Upper lobe of left lung (tissue), 4 donors: ENCODE measurements around the gene DMD.

Experiments used
- POLR2A ChIP-seq, 4 donors: fragments of 450-650 bp; IDR thresholded peaks; one replicate each; pipeline ENCODE4 v1.5.1; 2016 to 2017; ENCODE audit warnings: antibody characterized with exemption in 4 of 4, mild to moderate bottlenecking in 2 of 4
- POLR2AphosphoS5 ChIP-seq, 2 donors: sonication (generic); formaldehyde crosslinking; IDR thresholded peaks; one replicate each; pipeline ENCODE4 v1.5.1; 2017; ENCODE audit warnings: antibody characterized with exemption in 2 of 2
- TF ChIP-seq, protein P1 (sequence below), 6 experiments: fragments of 450-650 bp in 4 of 6; fragments of 200-600 bp in 2 of 6; sonication (generic) in 2 of 6; IDR thresholded peaks; one replicate each; pipeline ENCODE4 v1.5.1; 2016 to 2019; ENCODE audit warnings: antibody characterized with exemption in 6 of 6

DNA sequence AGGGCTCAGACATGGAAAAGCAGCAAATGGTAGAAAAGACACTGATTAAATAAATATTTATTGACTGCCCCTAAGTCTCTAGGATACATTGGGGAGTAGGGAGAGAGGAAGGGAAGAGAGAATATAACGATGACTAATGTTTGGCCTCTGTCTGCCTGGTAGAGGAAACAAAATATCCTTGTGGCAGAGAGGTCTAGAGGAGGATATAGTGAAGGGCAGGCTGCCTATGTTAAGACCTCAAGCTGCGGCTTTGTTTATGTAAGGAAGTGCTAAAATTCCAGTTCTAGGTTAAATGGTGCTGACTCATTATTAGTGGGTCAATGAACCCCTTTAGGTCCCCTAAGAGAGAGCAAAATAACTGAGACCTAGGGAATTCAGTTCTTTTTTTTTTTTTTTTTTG is 1712.2 kb downstream of the DMD start:
- TF ChIP-seq, protein P1, sequence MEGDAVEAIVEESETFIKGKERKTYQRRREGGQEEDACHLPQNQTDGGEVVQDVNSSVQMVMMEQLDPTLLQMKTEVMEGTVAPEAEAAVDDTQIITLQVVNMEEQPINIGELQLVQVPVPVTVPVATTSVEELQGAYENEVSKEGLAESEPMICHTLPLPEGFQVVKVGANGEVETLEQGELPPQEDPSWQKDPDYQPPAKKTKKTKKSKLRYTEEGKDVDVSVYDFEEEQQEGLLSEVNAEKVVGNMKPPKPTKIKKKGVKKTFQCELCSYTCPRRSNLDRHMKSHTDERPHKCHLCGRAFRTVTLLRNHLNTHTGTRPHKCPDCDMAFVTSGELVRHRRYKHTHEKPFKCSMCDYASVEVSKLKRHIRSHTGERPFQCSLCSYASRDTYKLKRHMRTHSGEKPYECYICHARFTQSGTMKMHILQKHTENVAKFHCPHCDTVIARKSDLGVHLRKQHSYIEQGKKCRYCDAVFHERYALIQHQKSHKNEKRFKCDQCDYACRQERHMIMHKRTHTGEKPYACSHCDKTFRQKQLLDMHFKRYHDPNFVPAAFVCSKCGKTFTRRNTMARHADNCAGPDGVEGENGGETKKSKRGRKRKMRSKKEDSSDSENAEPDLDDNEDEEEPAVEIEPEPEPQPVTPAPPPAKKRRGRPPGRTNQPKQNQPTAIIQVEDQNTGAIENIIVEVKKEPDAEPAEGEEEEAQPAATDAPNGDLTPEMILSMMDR (IDR thresholded peaks at IDR 0.05): no peak
- no peak for TF ChIP-seq POLR2AphosphoS5 (IDR thresholded peaks at IDR 0.05)
- TF ChIP-seq POLR2A (IDR thresholded peaks at IDR 0.05): no peak
